Endothelial cell (in vitro differentiated cells): ENCODE data around the gene ANKRD65. TPM values are rescaled to one million over a fixed set of nuclear protein-coding genes. Genes with fewer than 3 reads are reported as not detected.
"Not testable (repeated sequence)": the region's sequence is repeated elsewhere in the genome, so short reads cannot be mapped to it uniquely, and the experiment has no call there.

Experiments
- DNase-seq: peaks from one replicate; pipeline ENCODE4 v3.0.0; 2021; ENCODE audit warnings: low spot score
- H3K27ac Mint-ChIP-seq: one replicate; pipeline ENCODE4 v1.8.0; 2021; ENCODE audit warnings: mixed read lengths, inconsistent platforms; ENCODE audit not compliant: unreplicated experiment
- H3K27me3 Mint-ChIP-seq: one replicate; pipeline ENCODE4 v1.8.0; 2021; ENCODE audit warnings: mild to moderate bottlenecking, moderate library complexity, mixed read lengths, inconsistent platforms; ENCODE audit not compliant: unreplicated experiment
- H3K36me3 Mint-ChIP-seq: one replicate; pipeline ENCODE4 v1.8.0; 2021; ENCODE audit warnings: mild to moderate bottlenecking, low read depth, mixed read lengths, inconsistent platforms; ENCODE audit not compliant: unreplicated experiment
- H3K4me1 Mint-ChIP-seq: one replicate; pipeline ENCODE4 v1.8.0; 2021; ENCODE audit warnings: mild to moderate bottlenecking, mixed read lengths, inconsistent platforms; ENCODE audit not compliant: unreplicated experiment
- H3K4me3 Mint-ChIP-seq: one replicate; pipeline ENCODE4 v1.8.0; 2021; ENCODE audit warnings: mild to moderate bottlenecking, mixed read lengths, inconsistent platforms; ENCODE audit not compliant: unreplicated experiment
- H3K9me3 Mint-ChIP-seq: one replicate; pipeline ENCODE4 v1.8.0; 2021; ENCODE audit warnings: mixed read lengths, inconsistent platforms; ENCODE audit not compliant: unreplicated experiment
- total RNA-seq: library from RNA; stranded (reverse); fragmentation: NEBNext Ultra II Directional; extraction: Animal tissue kit (Norgen Biotek cat#: 25700); gene quantifications from one replicate; pipeline ENCODE4 v1.2.1, GENCODE V29; 2021; ENCODE audit not compliant: unreplicated experiment
- TF ChIP-seq, protein P1 (sequence below): fragments of 200-600 bp; sonication (generic); IDR thresholded peaks from one replicate; pipeline ENCODE4 v1.5.0; 2021; ENCODE audit warnings: antibody characterized with exemption; ENCODE audit not compliant: unreplicated experiment

ANKRD65 gene
- total RNA-seq, 1 donor from 2014 or later: 0.31 TPM

DNA sequence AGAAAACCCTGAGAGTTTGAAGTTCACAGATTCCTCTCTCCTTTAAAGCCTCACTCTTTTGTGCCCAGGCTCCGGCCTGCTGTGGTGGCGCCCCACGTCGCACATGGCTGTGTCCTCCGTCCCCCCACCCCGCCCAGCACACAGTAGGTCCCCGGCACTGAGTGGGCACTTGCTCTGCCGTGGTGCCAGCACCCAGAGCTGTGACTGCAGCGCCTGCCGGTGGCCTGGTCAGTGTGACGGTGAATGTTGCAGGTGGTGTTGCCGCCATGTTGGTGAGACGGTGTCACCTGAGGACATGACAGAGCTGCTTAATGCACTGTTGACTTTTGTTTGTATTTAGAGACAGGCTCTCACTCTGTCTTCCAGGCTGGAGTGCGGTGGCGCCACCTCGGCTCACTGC is 31.8 kb upstream of the ANKRD65 start:
- H3K27ac Mint-ChIP-seq: no peak overlapping the region
- no peaks in the 10 kb centered on the region for H3K36me3 Mint-ChIP-seq
- no peak overlapping the region for H3K4me3 Mint-ChIP-seq
- H3K4me1 Mint-ChIP-seq: peaks cover 6% of the 10 kb centered on the region
- DNase-seq: no peak
- H3K27me3 Mint-ChIP-seq: peaks cover 2% of the 10 kb centered on the region
- TF ChIP-seq, protein P1, sequence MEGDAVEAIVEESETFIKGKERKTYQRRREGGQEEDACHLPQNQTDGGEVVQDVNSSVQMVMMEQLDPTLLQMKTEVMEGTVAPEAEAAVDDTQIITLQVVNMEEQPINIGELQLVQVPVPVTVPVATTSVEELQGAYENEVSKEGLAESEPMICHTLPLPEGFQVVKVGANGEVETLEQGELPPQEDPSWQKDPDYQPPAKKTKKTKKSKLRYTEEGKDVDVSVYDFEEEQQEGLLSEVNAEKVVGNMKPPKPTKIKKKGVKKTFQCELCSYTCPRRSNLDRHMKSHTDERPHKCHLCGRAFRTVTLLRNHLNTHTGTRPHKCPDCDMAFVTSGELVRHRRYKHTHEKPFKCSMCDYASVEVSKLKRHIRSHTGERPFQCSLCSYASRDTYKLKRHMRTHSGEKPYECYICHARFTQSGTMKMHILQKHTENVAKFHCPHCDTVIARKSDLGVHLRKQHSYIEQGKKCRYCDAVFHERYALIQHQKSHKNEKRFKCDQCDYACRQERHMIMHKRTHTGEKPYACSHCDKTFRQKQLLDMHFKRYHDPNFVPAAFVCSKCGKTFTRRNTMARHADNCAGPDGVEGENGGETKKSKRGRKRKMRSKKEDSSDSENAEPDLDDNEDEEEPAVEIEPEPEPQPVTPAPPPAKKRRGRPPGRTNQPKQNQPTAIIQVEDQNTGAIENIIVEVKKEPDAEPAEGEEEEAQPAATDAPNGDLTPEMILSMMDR: no peak
- no peaks in the 10 kb centered on the region for H3K9me3 Mint-ChIP-seq

DNA sequence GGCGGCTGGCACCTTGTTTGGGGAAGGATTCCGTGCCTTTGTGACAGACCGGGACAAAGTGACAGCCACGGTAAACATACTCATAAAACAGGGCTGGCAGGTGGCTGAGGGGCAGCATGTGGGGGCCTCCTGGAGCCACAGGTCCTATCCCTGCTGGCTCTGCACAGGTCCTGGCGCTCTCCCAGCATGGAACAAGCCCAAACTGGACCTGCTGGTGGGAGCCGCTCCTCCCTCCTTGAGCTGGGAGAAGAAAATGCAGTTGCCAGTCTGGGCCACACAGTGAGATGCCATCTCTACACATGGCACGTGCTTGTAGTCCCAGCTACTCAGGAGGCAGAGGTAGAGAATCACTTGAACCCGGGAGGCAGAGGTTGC is 31.3 kb upstream of the ANKRD65 start:
- H3K27me3 Mint-ChIP-seq, H3K4me3 Mint-ChIP-seq, H3K4me1 Mint-ChIP-seq, H3K27ac Mint-ChIP-seq, H3K36me3 Mint-ChIP-seq, H3K9me3 Mint-ChIP-seq, DNase-seq: not testable (repeated sequence)

DNA sequence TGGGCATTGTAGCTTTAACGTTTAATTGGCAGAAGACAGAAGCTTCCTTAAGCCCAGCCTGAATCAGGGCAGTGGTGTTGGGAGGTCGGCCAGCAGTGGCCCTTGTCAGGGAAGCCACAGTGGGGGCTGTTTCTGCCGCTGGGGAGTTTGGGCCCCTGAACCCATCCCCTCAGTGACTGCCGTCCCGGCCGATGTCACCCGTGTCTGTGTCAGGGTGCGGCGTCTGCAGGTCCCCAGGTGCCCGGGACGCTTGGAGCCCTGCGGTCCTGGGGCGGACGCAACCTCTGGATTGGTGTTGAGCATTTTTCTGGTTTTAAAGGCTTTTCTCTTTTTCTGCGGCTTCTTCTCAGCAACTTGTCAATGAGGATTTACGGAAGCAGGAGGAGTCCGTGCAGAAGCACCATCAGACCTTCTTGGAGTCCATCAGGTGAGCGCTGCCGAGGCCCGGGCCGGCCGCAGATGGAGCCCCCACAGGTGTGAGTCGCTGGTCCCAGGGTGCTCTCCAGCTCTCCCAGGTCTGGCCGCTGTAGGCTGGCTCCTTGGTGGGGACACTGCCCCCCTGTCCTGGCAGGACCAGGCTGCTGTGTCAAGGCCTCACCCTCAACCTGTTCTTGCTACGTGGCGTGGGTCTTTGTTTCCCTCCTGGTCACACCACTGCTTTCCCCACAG is 30.8 kb upstream of the ANKRD65 start:
- Mint-ChIP-seq H3K36me3 (no peaks in the 10 kb centered on the region), H3K27ac (no peak overlapping the region), H3K4me3 (no peak overlapping the region), H3K4me1 (peaks cover 6% of the 10 kb centered on the region), H3K27me3 (peaks cover 2% of the 10 kb centered on the region), H3K9me3 (no peaks in the 10 kb centered on the region)
- DNase-seq: no peak
- TF ChIP-seq, protein P1: no peak

DNA sequence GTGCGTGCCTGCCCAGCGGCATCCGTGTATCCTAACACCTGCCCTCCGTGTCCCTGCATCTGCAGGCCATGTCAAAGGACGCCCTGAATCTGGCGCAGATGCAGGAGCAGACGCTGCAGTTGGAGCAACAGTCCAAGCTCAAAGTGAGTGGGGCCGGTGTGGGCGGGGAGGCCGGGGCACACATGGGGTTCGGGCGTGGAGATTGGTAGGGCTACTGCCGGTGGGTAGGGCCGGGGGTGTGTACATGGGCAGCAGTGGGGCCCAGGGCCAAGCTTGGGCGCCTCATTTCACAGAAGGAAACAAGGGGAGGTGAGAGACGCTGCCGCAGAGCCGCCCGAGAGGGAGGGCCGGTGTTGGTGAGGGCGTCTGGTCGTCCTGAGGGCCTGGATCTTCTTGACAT is 29.5 kb upstream of the ANKRD65 start:
- not testable (repeated sequence) for H3K4me1 Mint-ChIP-seq, H3K9me3 Mint-ChIP-seq, H3K36me3 Mint-ChIP-seq, H3K27me3 Mint-ChIP-seq, DNase-seq, H3K4me3 Mint-ChIP-seq, H3K27ac Mint-ChIP-seq

DNA sequence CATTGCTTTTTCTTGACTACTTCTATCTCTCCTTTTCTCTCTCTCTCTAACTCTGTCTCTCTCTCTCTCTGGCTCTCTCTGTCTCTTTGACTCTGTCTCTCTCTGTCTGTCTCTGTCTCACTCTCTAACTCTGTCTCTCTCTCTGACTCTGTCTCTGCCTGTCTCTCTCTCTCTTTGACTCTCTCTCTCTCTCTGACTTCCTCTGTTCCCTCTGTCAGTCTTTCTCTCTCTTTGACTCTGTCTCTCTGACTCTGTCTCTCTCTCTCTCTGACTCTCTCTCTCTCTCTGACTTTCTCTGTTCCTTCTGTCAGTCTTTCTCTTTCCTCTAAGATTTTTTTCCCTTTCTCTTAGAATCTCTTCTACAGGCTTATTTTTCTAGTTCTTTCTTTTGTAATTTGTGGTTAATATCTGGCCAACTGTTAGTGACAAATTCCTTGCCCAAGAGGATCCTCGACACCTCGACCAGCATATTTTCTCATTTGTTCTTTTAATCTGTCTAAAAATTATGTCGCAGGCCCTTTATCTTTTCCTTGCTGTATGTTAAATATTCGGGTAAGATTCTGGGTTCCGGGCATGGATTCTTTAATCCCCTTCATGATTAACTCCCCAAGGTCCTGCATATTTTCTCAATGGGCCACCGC is 28.1 kb upstream of the ANKRD65 start, which contains the start of gene ATAD3C:
ATAD3C (plus strand) TSS at position 591 of the 641 bp plus-strand sequence. CDS start 995 bp downstream, outside the sequence.
- no peak within 1 kb of the TSS for H3K27ac Mint-ChIP-seq
- peaks cover 2% of the 10 kb centered on the region for H3K27me3 Mint-ChIP-seq
- H3K36me3 Mint-ChIP-seq: no peaks in the 10 kb centered on the region
- peaks cover 6% of the 10 kb centered on the region for H3K4me1 Mint-ChIP-seq
- TF ChIP-seq, protein P1: no peak
- H3K9me3 Mint-ChIP-seq: no peaks in the 10 kb centered on the region
- DNase-seq: no peak
- H3K4me3 Mint-ChIP-seq: no peak within 1 kb of the TSS

DNA sequence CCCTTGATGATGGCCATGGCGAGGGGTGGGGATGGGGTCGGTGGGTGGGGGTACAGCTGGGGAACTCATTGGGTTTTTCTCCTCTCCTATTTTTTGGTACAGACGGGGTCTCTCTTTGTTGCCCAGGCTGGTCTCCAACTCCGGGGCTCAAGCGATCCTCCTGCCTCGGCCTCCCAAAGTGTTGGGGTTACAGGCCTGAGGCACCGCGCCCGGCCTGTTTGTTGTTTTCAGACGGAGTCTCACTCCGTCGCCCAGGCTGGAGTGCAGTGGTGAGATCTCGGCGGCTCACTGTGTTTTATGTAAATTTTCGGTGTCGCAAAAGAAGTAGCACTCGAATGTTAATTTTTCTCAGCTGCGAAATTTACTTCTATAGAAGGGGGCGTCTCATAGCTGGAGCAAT is 25.6 kb upstream of the ANKRD65 start:
- H3K36me3 Mint-ChIP-seq, H3K4me1 Mint-ChIP-seq, H3K9me3 Mint-ChIP-seq, H3K4me3 Mint-ChIP-seq, DNase-seq, H3K27ac Mint-ChIP-seq, H3K27me3 Mint-ChIP-seq: not testable (repeated sequence)
